Peyer's patch (tissue), 4 donors: Measurements from ENCODE around the gene KCNQ1.

Source experiments
- CTCF ChIP-seq, 6 experiments: fragments of 450-650 bp in 4 of 6; fragments of 200-600 bp in 2 of 6; sonication (generic) in 1 of 6; IDR thresholded peaks; one replicate each; pipeline ENCODE4 v1.5.1; 2017 to 2019; ENCODE audit warnings: antibody characterized with exemption in 6 of 6, mild to moderate bottlenecking in 3 of 6, moderate library complexity in 1 of 6
- POLR2A ChIP-seq, 2 donors: fragments of 450-650 bp; IDR thresholded peaks; one replicate each; pipeline ENCODE4 v1.5.1; 2017; ENCODE audit warnings: antibody characterized with exemption in 2 of 2, mild to moderate bottlenecking in 2 of 2, moderate library complexity in 2 of 2

- no peak for TF ChIP-seq CTCF (IDR thresholded peaks at IDR 0.05)
- TF ChIP-seq POLR2A (IDR thresholded peaks at IDR 0.05), result no peak
Observed at GRCh38 chr11:2657697-2658284, 213.0 kb downstream of the KCNQ1 start.
